PFSK-1 (cell line): ENCODE measurements around the gene OR5L2. TPM values are rescaled to one million over a fixed set of nuclear protein-coding genes. Genes with fewer than 3 reads are reported as not detected.

ENCODE experiments used
- FOXP2 ChIP-seq: optimal IDR thresholded peaks from 2 replicates; pipeline ENCODE3; 2011; ENCODE audit warnings: borderline replicate concordance, control low read depth, inconsistent platforms; ENCODE audit not compliant: insufficient read depth; ENCODE audit errors: extremely low read length, extremely low read depth
- POLR2AphosphoS5 ChIP-seq: IDR thresholded peaks from 2 replicates; pipeline ENCODE4 v1.6.1; 2012; ENCODE audit warnings: low read depth, mild to moderate bottlenecking, control low read depth, low read length, moderate library complexity
- REST ChIP-seq, 2 experiments: IDR thresholded peaks; 2 replicates each; pipeline versions ENCODE4 v1.6.1 to v1.8.0; 2011 to 2012; ENCODE audit warnings: low read depth in 2 of 2, low read length in 2 of 2, control low read depth in 1 of 2, inconsistent platforms in 1 of 2, mild to moderate bottlenecking in 1 of 2, moderate library complexity in 1 of 2; ENCODE audit not compliant: insufficient read depth in 1 of 2
- SIN3A ChIP-seq: IDR thresholded peaks from 2 replicates; pipeline ENCODE4 v1.6.1; 2012; ENCODE audit warnings: mild to moderate bottlenecking, low read length, moderate library complexity, borderline replicate concordance; ENCODE audit not compliant: insufficient read depth
- TAF1 ChIP-seq: IDR thresholded peaks from 2 replicates; pipeline ENCODE4 v1.6.1; 2012; ENCODE audit warnings: low read length, control low read depth, borderline replicate concordance; ENCODE audit not compliant: insufficient read depth
- polyA plus RNA-seq: library from polyadenylated mRNA; unstranded; fragments of >200 nt; gene quantifications from one replicate; pipeline ENCODE4 v1.2.1, GENCODE V29; 2012; ENCODE audit warnings: low read depth, missing spikeins; ENCODE audit not compliant: insufficient read length

Gene OR5L2
- not detected for polyA plus RNA-seq

DNA sequence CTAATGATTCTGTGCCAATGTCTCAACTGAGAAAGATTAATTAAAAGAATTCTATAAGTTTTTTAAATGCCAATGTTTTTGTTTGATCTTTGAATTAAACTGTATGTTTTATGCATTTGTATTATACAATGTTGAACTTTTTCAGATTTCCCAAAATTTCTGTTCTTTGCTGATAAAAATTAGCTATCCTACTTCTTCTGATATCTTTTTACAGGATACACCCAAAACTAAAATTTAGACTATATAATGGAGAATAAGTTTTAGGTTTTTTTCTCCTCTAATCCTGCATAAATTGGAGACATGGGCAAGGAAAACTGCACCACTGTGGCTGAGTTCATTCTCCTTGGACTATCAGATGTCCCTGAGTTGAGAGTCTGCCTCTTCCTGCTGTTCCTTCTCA is at the start of gene OR5L2:
TSS of gene OR5L2 (plus strand) at position 301 of the 400 bp plus-strand sequence. CDS start at position 301, 0 bp downstream.
- TF ChIP-seq FOXP2 = no peak
- TF ChIP-seq SIN3A = no peak
- no peak for TF ChIP-seq POLR2AphosphoS5
- TF ChIP-seq REST (IDR thresholded peaks at IDR 0.05; ENCODE audit: insufficient read depth in 1 of 2, low read depth in 2 of 2, low read length in 2 of 2) = no peak
- no peak for TF ChIP-seq TAF1

DNA sequence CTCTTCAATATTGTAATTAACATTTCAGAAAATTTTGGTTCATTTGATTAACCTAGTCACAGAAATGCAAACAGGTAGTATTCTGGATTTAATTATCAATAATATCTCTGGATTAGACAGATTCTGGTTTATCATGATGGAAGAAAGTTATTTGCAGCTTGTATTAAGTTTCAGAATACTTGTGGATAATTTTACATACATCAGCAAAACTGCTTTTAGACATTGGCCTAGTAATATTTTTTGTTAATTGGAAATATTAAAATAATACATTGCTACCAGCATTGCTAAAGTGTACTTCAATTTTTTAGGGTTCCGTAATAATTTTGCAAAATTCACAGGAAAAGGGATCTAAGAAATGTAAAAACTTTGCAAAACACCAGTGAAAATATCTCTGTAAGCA is 35.4 kb upstream of the OR5L2 start:
- TF ChIP-seq REST (IDR thresholded peaks at IDR 0.05; ENCODE audit: insufficient read depth in 1 of 2, low read depth in 2 of 2, low read length in 2 of 2) (no peak), FOXP2 (no peak), POLR2AphosphoS5 (no peak), TAF1 (no peak), SIN3A (no peak)

- TF ChIP-seq SIN3A (no peak), FOXP2 (no peak), TAF1 (no peak), REST (IDR thresholded peaks at IDR 0.05; ENCODE audit: insufficient read depth in 1 of 2, low read depth in 2 of 2, low read length in 2 of 2) (no peak), POLR2AphosphoS5 (no peak)
Measured at GRCh38 chr11:55793321-55793720, 33.7 kb upstream of the OR5L2 start.

GRCh38 chr11:55795256-55795655 is 31.8 kb upstream of the OR5L2 start, which contains the start of gene OR5D14:
OR5D14 (plus strand) TSS chr11:55795556; CDS start chr11:55795556, 0 bp downstream.
- TF ChIP-seq REST (IDR thresholded peaks at IDR 0.05; ENCODE audit: insufficient read depth in 1 of 2, low read depth in 2 of 2, low read length in 2 of 2) (no peak), POLR2AphosphoS5 (no peak), TAF1 (no peak), SIN3A (no peak), FOXP2 (no peak)
